Activated T-cell treated with anti-CD3 and anti-CD28 coated beads for 1 hour (primary cell): ENCODE data around the gene RIF1.
"Not testable (repeated sequence)": the region's sequence is repeated elsewhere in the genome, so short reads cannot be mapped to it uniquely, and the experiment has no call there.

Experiments
- DNase-seq: peaks from one replicate; pipeline ENCODE4 v3.0.0-alpha.2; 2020; ENCODE audit warnings: low read depth

RIF1 gene

GRCh38 chr2:151417650-151418049 lies 7.9 kb downstream of the RIF1 start:
- DNase-seq: no peak

- not testable (repeated sequence) for DNase-seq
Observed at GRCh38 chr2:151421681-151422080, 12.0 kb downstream of the RIF1 start.

- DNase-seq: no peak
Observed at GRCh38 chr2:151422917-151423439, 13.3 kb downstream of the RIF1 start.

GRCh38 chr2:151423760-151424159 lies 14.1 kb downstream of the RIF1 start:
- DNase-seq: no peak

GRCh38 chr2:151437630-151438029 lies 27.9 kb downstream of the RIF1 start:
- DNase-seq: no peak

- DNase-seq: no peak
Observed at GRCh38 chr2:151438506-151438905, 28.8 kb downstream of the RIF1 start.

GRCh38 chr2:151439127-151439526 lies 29.4 kb downstream of the RIF1 start:
- no peak for DNase-seq

GRCh38 chr2:151459358-151459757 lies 49.7 kb downstream of the RIF1 start:
- DNase-seq: no peak

GRCh38 chr2:151465771-151466170 lies 56.1 kb downstream of the RIF1 start:
- no peak for DNase-seq

GRCh38 chr2:151470556-151470955 lies 60.9 kb downstream of the RIF1 start:
- no peak for DNase-seq

GRCh38 chr2:151472966-151473365 lies 63.3 kb downstream of the RIF1 start:
- DNase-seq: no peak

- DNase-seq: no peak
Observed at GRCh38 chr2:151475071-151475470, 65.4 kb downstream of the RIF1 start.

- DNase-seq: no peak
Observed at GRCh38 chr2:151476287-151476686, 66.6 kb downstream of the RIF1 start.

- no peak for DNase-seq
Observed at GRCh38 chr2:151478011-151478410, 68.3 kb downstream of the RIF1 start.

GRCh38 chr2:151481744-151482143 lies 72.0 kb downstream of the RIF1 start:
- no peak for DNase-seq

- no peak for DNase-seq
Observed at GRCh38 chr2:151482171-151482725, 72.5 kb downstream of the RIF1 start.

GRCh38 chr2:151483546-151483945 lies 73.8 kb downstream of the RIF1 start:
- no peak for DNase-seq

- no peak for DNase-seq
Observed at GRCh38 chr2:151484100-151484499, 74.4 kb downstream of the RIF1 start.

- DNase-seq: no peak
Observed at GRCh38 chr2:151486053-151486452, 76.4 kb downstream of the RIF1 start.

GRCh38 chr2:151490276-151490675 lies 80.6 kb downstream of the RIF1 start:
- DNase-seq: no peak

GRCh38 chr2:151491496-151491895 lies 81.8 kb downstream of the RIF1 start:
- no peak for DNase-seq

GRCh38 chr2:151498178-151498577 lies 88.5 kb downstream of the RIF1 start:
- DNase-seq: no peak

GRCh38 chr2:151506170-151506569 lies 96.5 kb downstream of the RIF1 start:
- DNase-seq: no peak

- no peak for DNase-seq
Observed at GRCh38 chr2:151508519-151508918, 98.8 kb downstream of the RIF1 start.

GRCh38 chr2:151518802-151519201 lies 109.1 kb downstream of the RIF1 start:
- DNase-seq: no peak
